Ovary (tissue), 3 donors: ENCODE data around the gene PNRC1.

Experiments used
- POLR2A ChIP-seq: fragments of 450-650 bp; IDR thresholded peaks from one replicate; pipeline ENCODE4 v1.6.1; 2017; ENCODE audit warnings: antibody characterized with exemption, mild to moderate bottlenecking, moderate library complexity
- TF ChIP-seq, protein P1 (sequence below), 3 donors: fragments of 450-650 bp in 2 of 3; fragments of 200-600 bp in 1 of 3; IDR thresholded peaks; one replicate each; pipeline versions ENCODE4 v1.5.1 to v1.8.0; 2016 to 2022; ENCODE audit warnings: antibody characterized with exemption in 3 of 3, mild to moderate bottlenecking in 1 of 3
- donor health status: DM: no; HTN: no; CAD: no.

DNA sequence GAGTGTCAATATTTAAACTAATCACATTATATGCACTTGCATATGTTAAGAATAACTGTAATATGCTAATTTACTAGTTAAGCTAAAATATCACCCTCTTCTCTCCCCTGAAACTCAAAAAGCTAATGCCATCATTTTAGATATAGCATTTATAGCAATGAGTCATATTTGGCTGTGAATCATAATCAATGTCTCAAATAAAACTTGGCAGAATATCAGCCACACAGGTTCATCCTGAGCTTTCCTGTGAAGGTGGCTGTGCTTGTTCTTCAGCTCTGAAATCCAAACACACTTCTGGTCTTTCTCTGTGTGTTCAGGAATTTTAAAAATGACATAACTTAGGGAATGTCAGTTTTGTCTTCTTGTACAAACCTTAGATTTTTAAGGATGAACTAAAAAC, 12.8 kb upstream of the PNRC1 start:
- TF ChIP-seq, protein P1, sequence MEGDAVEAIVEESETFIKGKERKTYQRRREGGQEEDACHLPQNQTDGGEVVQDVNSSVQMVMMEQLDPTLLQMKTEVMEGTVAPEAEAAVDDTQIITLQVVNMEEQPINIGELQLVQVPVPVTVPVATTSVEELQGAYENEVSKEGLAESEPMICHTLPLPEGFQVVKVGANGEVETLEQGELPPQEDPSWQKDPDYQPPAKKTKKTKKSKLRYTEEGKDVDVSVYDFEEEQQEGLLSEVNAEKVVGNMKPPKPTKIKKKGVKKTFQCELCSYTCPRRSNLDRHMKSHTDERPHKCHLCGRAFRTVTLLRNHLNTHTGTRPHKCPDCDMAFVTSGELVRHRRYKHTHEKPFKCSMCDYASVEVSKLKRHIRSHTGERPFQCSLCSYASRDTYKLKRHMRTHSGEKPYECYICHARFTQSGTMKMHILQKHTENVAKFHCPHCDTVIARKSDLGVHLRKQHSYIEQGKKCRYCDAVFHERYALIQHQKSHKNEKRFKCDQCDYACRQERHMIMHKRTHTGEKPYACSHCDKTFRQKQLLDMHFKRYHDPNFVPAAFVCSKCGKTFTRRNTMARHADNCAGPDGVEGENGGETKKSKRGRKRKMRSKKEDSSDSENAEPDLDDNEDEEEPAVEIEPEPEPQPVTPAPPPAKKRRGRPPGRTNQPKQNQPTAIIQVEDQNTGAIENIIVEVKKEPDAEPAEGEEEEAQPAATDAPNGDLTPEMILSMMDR (IDR thresholded peaks at IDR 0.05), result no peak
- no peak for TF ChIP-seq POLR2A
